ENCODE results near the gene GLIPR1L2. TPM values are rescaled to one million over a fixed set of nuclear protein-coding genes. Genes with fewer than 3 reads are reported as not detected.

GLIPR1L2 gene
- total and polyA plus RNA-seq, 9 donors, result 0.54 to 1.9 (median 1.6) TPM

DNA sequence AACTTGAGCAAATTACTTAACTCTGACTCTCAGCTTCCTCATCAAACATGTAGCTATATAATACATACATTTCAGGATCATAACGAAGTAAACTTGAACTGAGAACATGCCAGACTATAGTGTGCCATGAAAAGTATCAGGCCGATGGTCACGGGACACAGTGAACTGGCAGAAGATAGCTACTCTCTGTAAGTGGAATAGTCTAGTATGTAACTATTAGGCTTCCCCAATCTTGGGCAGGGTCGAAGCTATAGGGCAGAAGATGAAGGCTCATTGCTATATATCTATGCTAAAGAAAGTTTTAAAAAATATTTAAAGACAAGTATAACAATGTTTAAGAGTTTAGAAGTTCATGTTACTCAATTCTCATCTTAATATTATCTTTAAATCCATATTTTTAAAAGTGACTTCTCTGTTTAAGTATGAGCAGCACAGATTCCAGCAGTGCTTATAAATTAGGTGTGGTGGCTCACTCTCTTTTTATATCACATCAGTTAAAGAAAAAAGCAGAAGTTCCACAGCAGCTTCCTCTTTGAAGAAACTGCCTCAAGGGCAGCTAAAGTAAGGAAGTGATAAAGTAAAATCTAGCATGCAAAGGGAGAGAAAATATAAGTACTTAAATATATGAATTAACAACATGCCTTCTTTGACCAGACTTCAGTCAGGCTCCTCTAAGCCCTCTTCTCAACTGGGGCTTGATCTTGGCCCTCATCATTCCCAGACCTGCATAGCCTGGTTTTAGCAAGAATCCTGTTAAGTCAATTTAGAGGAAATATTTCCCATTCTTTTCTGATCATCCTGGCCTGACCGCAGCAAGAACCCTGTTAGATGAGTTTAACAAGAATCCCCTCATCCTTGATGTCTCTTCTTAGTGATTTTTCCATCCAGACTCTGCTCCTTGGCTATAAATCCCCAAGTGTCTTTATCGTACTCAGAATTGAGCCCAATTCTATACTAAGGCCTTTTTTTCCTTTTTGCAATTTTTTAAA lies 81.3 kb downstream of the GLIPR1L2 start:
- WGBS (ENCODE audit: insufficient coverage), result 73% methylated on average over 3 of the region's 6 CpGs
- Histone ChIP-seq H3K9me3 (replicated peaks; ENCODE audit: control insufficient read depth, low read depth, low read length) (no peaks in the 10 kb centered on the region), H3K27ac (ENCODE audit: low read length) (no peak overlapping the region), H3K36me3 (ENCODE audit: control insufficient read depth, insufficient read depth, low read length) (no peaks in the 10 kb centered on the region), H3K4me1 (ENCODE audit: control insufficient read depth, insufficient read depth, low read length) (no peaks in the 10 kb centered on the region), H3K27me3 (ENCODE audit: control insufficient read depth, insufficient read depth, low read length) (no peaks in the 10 kb centered on the region), H3K4me3 (ENCODE audit: low read length) (no peak overlapping the region)
- peak; percentile 63 for DNase-seq

DNA sequence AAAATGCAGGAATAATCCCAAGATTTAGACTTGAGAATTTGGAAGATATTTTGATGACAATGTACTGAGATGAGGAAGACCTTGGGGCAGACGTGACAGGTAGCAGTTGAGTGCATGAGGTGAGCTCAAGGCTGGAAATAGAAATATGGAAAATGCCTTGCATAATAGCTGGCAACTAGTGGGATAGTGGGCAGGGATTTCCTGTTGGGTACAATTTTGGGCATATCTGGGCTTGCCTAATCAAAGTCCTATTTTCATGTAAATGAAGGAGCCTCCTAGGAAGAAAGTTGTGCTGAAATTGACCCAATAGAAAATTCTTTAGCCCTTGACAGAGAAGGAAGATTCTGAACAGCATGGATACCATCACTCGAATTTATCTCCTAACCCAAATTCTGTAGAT lies 83.2 kb downstream of the GLIPR1L2 start:
- H3K4me1 ChIP-seq (ENCODE audit: control insufficient read depth, insufficient read depth, low read length), result no peaks in the 10 kb centered on the region
- no peaks in the 10 kb centered on the region for H3K27me3 ChIP-seq (ENCODE audit: control insufficient read depth, insufficient read depth, low read length)
- 63% methylated on average over 1 of the region's 2 CpGs for WGBS (ENCODE audit: insufficient coverage)
- H3K27ac ChIP-seq (ENCODE audit: low read length), result no peak overlapping the region
- H3K9me3 ChIP-seq (replicated peaks; ENCODE audit: control insufficient read depth, low read depth, low read length), result no peaks in the 10 kb centered on the region
- no peaks in the 10 kb centered on the region for H3K36me3 ChIP-seq (ENCODE audit: control insufficient read depth, insufficient read depth, low read length)
- H3K4me3 ChIP-seq (ENCODE audit: low read length), result no peak overlapping the region
- DNase-seq, result no peak

DNA sequence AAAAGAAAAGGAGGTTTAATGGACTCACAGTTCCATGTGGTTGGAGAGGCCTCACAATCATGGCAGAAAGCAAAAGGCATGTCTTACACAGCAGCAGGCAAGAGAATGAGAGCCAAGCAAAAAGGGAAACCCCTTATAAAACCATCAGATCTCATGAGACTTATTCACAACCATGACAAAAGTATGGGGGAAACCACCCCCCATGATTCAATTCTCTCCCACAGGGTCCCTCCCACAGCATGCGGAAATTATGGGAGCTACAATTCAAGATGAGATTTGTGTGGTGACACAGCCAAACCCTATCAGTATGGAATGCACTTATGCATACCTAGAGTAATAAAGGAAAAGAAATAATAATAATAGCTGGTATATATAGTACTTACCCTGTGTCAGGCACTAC lies 85.2 kb downstream of the GLIPR1L2 start:
- DNase-seq, result no peak
- Histone ChIP-seq H3K4me3 (ENCODE audit: low read length) (no peak overlapping the region), H3K4me1 (ENCODE audit: control insufficient read depth, insufficient read depth, low read length) (no peaks in the 10 kb centered on the region), H3K27me3 (ENCODE audit: control insufficient read depth, insufficient read depth, low read length) (no peaks in the 10 kb centered on the region), H3K27ac (ENCODE audit: low read length) (no peak overlapping the region), H3K36me3 (ENCODE audit: control insufficient read depth, insufficient read depth, low read length) (no peaks in the 10 kb centered on the region), H3K9me3 (replicated peaks; ENCODE audit: control insufficient read depth, low read depth, low read length) (no peaks in the 10 kb centered on the region)
- WGBS (ENCODE audit: insufficient coverage), result no CpG with 5 or more reads among the region's 1 CpG

DNA sequence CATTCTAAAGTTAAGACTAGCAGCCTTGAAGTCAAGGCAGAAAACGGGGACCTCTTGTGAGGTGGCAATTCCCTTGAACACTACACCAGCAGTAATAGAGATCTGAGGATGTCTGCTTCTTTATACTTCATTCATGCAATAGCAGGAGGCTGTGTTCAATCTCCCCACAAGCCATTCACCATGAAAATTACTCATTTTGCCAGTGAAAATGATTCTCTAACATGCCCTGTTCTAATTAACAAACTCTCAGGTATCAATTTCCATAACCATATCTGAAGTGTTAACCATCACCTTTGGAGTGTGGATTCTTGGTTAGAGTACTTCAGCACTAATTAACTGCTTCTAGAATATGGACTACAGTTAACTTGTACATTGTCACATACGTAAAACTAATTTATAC lies 86.2 kb downstream of the GLIPR1L2 start:
- H3K4me3 ChIP-seq (ENCODE audit: low read length), result no peak overlapping the region
- H3K36me3 ChIP-seq (ENCODE audit: control insufficient read depth, insufficient read depth, low read length), result no peaks in the 10 kb centered on the region
- H3K27me3 ChIP-seq (ENCODE audit: control insufficient read depth, insufficient read depth, low read length), result no peaks in the 10 kb centered on the region
- no CpG with 5 or more reads among the region's 2 CpGs for WGBS (ENCODE audit: insufficient coverage)
- H3K4me1 ChIP-seq (ENCODE audit: control insufficient read depth, insufficient read depth, low read length), result no peaks in the 10 kb centered on the region
- DNase-seq, result no peak
- H3K9me3 ChIP-seq (replicated peaks; ENCODE audit: control insufficient read depth, low read depth, low read length), result no peaks in the 10 kb centered on the region
- no peak overlapping the region for H3K27ac ChIP-seq (ENCODE audit: low read length)

DNA sequence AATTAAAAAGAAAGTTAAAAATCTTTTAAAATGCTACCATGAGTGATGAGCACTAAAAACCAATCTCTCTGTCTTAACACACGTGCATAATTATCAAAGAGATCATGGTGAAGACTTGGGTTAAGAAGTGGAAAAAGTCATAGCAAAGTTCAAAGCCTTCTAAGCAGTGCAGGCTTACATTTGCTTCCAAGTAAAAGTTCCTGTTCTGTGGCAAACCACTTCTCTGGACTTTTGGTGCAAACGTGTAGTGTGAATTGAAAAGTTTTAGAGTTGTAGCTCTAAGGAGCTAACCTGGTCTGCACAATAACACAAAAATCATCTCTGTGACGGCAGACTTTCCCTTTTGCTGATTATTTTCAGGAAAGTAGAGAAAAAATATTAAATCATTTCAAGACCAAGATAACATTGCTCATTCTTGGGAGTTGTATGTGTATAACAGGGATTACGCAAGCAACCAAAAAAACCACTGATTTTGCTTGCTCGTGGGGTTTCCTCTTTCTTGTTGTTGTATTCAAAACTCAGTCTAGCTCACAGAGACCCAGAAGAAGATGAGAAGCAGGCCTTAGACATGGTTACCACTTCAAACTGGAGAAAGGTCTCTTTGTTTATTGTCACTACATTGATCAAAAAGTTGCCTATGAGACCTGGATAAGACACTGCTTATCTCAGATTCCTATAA lies 87.4 kb downstream of the GLIPR1L2 start:
- H3K27ac ChIP-seq (ENCODE audit: low read length), result no peak overlapping the region
- DNase-seq, result peak; percentile 58
- H3K9me3 ChIP-seq (replicated peaks; ENCODE audit: control insufficient read depth, low read depth, low read length), result no peaks in the 10 kb centered on the region
- no peaks in the 10 kb centered on the region for H3K27me3 ChIP-seq (ENCODE audit: control insufficient read depth, insufficient read depth, low read length)
- WGBS (ENCODE audit: insufficient coverage), result no CpG with 5 or more reads among the region's 5 CpGs
- H3K4me3 ChIP-seq (ENCODE audit: low read length), result no peak overlapping the region
- H3K4me1 ChIP-seq (ENCODE audit: control insufficient read depth, insufficient read depth, low read length), result no peaks in the 10 kb centered on the region
- H3K36me3 ChIP-seq (ENCODE audit: control insufficient read depth, insufficient read depth, low read length), result no peaks in the 10 kb centered on the region

DNA sequence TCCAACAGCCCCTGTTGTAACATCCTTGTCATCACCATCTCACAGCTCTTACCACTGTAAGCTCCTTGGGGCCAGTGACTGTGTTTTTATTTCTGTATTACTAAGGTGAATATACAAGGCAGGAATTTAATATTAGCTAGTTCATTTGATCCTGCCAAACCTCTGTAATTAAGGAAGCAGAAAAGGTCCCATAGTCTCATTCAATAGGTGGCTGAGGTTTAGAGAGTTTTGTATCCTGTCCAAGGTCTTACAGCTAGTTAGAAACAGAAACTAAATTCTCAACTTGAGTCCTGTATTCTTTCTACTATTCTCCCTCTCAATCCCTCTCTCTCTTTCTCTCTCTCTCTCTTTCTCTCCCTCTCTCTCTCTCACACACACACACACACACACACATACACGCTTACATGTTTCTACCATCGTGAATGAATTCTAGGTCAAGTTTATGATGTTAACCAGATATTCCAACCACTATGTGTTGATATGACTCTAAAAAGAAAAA lies 89.1 kb downstream of the GLIPR1L2 start:
- peak overlapping the region; percentile 69 for H3K27ac ChIP-seq (ENCODE audit: low read length)
- H3K36me3 ChIP-seq (ENCODE audit: control insufficient read depth, insufficient read depth, low read length), result no peaks in the 10 kb centered on the region
- peak; percentile 54 for DNase-seq
- no peaks in the 10 kb centered on the region for H3K4me1 ChIP-seq (ENCODE audit: control insufficient read depth, insufficient read depth, low read length)
- H3K4me3 ChIP-seq (ENCODE audit: low read length), result peak overlapping the region; percentile 31
- WGBS (ENCODE audit: insufficient coverage), result no CpG with 5 or more reads among the region's 2 CpGs
- no peaks in the 10 kb centered on the region for H3K27me3 ChIP-seq (ENCODE audit: control insufficient read depth, insufficient read depth, low read length)
- no peaks in the 10 kb centered on the region for H3K9me3 ChIP-seq (replicated peaks; ENCODE audit: control insufficient read depth, low read depth, low read length)

DNA sequence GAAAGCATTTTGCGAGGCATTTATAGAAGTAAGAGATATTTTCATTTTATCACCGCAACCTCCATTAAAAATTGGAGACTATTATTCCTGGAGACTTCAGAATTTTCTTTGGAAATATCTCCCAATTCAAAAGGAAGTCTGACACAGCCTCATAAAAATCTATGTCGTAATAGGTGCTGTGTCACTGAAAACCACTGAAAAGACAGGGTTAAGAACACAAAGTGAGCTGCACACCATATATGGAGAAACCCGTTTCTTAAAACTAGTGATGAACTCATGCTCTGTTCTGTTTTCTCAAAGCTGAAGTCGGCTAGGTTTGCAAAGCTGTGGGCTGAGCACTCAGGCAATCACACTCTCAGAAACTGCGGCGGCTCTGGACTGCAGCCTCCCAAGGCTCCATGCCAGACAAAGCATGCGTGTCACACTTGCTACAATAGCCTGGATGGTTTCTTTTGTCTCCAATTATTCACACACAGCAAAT lies 89.6 kb downstream of the GLIPR1L2 start, which contains the start of gene GLIPR1:
TSS of gene GLIPR1 (plus strand) at position 287 of the 481 bp plus-strand sequence. CDS start at position 413, 126 bp downstream.
- H3K27ac ChIP-seq (ENCODE audit: low read length), result peak within 1 kb of the TSS; percentile 69
- no peaks in the 10 kb centered on the region for H3K4me1 ChIP-seq (ENCODE audit: control insufficient read depth, insufficient read depth, low read length)
- H3K36me3 ChIP-seq (ENCODE audit: control insufficient read depth, insufficient read depth, low read length), result no peaks in the 10 kb centered on the region
- H3K4me3 ChIP-seq (ENCODE audit: low read length), result peak within 1 kb of the TSS; percentile 31
- DNase-seq, result peak; percentile 88
- no peaks in the 10 kb centered on the region for H3K27me3 ChIP-seq (ENCODE audit: control insufficient read depth, insufficient read depth, low read length)
- 3% methylated on average over 5 of the region's 8 CpGs for WGBS (ENCODE audit: insufficient coverage)
- H3K9me3 ChIP-seq (replicated peaks; ENCODE audit: control insufficient read depth, low read depth, low read length), result no peaks in the 10 kb centered on the region

DNA sequence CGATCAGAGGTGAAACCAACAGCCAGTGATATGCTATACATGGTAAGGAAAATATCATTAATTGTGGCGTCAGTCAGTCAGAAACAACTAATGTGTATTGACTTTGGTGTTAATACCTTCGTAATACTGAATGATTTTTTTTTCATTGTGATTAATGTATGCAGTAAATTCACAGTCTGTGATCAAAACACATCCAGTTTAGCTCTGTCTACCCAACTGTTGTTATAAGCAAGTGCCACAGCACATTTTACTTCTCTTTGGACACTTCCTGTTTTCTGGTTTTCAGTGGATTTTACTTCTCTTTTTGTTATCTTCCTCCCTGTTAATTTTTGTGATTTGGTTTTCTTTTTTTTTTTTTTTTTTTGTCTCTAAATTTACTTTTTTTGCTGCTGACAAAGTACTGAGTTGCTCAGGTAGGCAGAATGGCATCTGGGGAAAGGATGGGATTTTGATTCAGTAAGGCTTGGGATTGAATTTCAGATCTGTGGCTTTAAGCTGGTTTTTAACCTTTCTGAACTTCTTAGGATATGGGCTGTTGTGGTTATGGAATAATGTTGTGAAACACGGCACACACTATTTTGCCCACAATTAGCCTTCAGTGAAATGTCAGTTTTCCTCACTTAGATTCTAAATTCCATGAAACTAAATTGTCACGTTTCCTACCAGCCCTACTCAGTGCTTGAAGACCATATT lies 90.3 kb downstream of the GLIPR1L2 start:
- peak; percentile 39 for DNase-seq
- WGBS (ENCODE audit: insufficient coverage), result 50% methylated on average over 1 of the region's 5 CpGs

DNA sequence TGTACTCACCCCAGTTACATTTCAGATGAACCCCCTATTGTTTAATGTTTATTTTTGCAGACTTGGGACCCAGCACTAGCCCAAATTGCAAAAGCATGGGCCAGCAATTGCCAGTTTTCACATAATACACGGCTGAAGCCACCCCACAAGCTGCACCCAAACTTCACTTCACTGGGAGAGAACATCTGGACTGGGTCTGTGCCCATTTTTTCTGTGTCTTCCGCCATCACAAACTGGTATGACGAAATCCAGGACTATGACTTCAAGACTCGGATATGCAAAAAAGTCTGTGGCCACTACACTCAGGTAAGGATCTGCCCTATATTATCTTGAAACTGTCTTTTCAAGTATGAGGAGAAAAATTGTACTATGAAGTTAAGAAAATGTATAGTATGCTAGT lies 90.9 kb downstream of the GLIPR1L2 start:
- Histone ChIP-seq H3K27ac (ENCODE audit: low read length) (no peak overlapping the region), H3K27me3 (ENCODE audit: control insufficient read depth, insufficient read depth, low read length) (no peaks in the 10 kb centered on the region), H3K4me3 (ENCODE audit: low read length) (peak overlapping the region; percentile 20), H3K4me1 (ENCODE audit: control insufficient read depth, insufficient read depth, low read length) (no peaks in the 10 kb centered on the region), H3K9me3 (replicated peaks; ENCODE audit: control insufficient read depth, low read depth, low read length) (no peaks in the 10 kb centered on the region), H3K36me3 (ENCODE audit: control insufficient read depth, insufficient read depth, low read length) (no peaks in the 10 kb centered on the region)
- no peak for DNase-seq
- 67% methylated on average over 1 of the region's 4 CpGs for WGBS (ENCODE audit: insufficient coverage)

More for the DNA sequence above, 90.3 kb downstream of the GLIPR1L2 start:
- H3K4me1 ChIP-seq (ENCODE audit: control insufficient read depth, insufficient read depth, low read length), result no peaks in the 10 kb centered on the region
- H3K36me3 ChIP-seq (ENCODE audit: control insufficient read depth, insufficient read depth, low read length), result no peaks in the 10 kb centered on the region
- peak overlapping the region; percentile 69 for H3K27ac ChIP-seq (ENCODE audit: low read length)
- no peaks in the 10 kb centered on the region for H3K9me3 ChIP-seq (replicated peaks; ENCODE audit: control insufficient read depth, low read depth, low read length)
- H3K4me3 ChIP-seq (ENCODE audit: low read length), result peak overlapping the region; percentile 31
- H3K27me3 ChIP-seq (ENCODE audit: control insufficient read depth, insufficient read depth, low read length), result no peaks in the 10 kb centered on the region
